GM23338 (cell line): Measurements from ENCODE around the gene KRT37.

Experiments
- CTCF ChIP-seq, 2 experiments: fragments of 200-600 bp in 1 of 2; sonication (generic) in 1 of 2; conservative IDR thresholded peaks; 2 replicates each; pipeline versions ENCODE4 v1.5.1 to v1.6.1; 2016 to 2017; ENCODE audit warnings: antibody characterized with exemption in 2 of 2, low read depth in 2 of 2, mild to moderate bottlenecking in 2 of 2, moderate library complexity in 1 of 2
- EZH2phosphoT487 ChIP-seq: fragments of 200-600 bp; sonication (generic); IDR thresholded peaks from one replicate; pipeline ENCODE4 v1.8.1; 2018; ENCODE audit warnings: antibody characterized with exemption; ENCODE audit not compliant: unreplicated experiment
- JUNB ChIP-seq: IDR thresholded peaks from one replicate; pipeline ENCODE4 v1.6.1; 2016; ENCODE audit warnings: antibody characterized with exemption; ENCODE audit not compliant: unreplicated experiment
- POLR2AphosphoS5 ChIP-seq: IDR thresholded peaks from 2 replicates; pipeline ENCODE4 v1.6.1; 2016; ENCODE audit warnings: antibody characterized with exemption, low read depth
- REST ChIP-seq: IDR thresholded peaks from one replicate; pipeline ENCODE4 v1.6.1; 2018; ENCODE audit warnings: antibody characterized with exemption; ENCODE audit not compliant: unreplicated experiment

DNA sequence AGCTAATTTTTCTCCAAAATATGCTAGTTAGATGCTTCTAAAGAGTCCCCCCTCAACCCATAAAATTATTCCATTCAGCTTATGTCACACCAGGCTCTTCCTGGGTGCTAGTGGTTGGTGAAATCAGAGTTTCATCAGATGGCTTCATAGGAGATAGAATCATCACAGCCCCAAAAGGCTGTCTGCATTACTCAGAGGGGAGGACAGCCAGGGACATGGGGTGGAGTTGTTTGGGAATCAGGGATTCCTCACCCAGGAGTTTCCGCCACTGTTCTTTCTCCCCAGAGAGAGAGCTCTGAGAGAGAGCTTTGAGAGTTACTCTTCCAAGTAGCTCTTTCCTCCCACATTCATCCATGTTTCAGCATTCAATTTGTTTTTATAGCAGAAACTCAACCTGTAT lies 42.0 kb downstream of the KRT37 start:
- TF ChIP-seq CTCF (conservative IDR thresholded peaks at IDR 0.05; ENCODE audit: low read depth in 2 of 2) (no peak), REST (no peak), EZH2phosphoT487 (no peak), JUNB (no peak), POLR2AphosphoS5 (no peak)
